T-helper 2 cell (primary cell): ENCODE results near the gene PRKN.
A peak's percentile ranks its signal among the peaks of the same experiment; 100 is the strongest.

Experiments used
- DNase-seq, 5 experiments: peaks; one replicate each; pipeline versions ENCODE4 v3.0.0 to v3.0.0-alpha.2; 2012 to 2022

PRKN gene

GRCh38 chr6:162222521-162222920, 505.0 kb downstream of the PRKN start:
- DNase-seq: no peak

DNA sequence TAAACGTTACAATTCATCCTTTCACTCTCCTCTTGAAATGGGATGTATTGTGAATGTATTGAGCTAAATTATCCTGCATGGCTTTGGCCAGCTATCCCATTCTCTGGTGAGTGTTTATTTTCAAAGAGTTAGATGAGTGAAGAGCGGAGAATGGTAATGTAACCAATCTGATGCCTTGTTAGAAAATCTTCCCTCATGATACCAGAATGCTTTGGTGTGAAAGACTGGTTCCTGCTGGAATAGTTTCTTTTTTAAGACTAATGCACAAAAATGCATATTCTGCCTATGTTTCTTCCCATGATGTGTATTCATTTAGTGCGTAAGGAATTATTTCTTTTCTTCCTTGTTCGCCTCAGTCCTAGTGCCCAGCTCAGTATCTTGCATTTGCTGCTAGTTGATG, 506.7 kb downstream of the PRKN start:
- DNase-seq: no peak

GRCh38 chr6:162219266-162219665, 508.3 kb downstream of the PRKN start:
- no peak for DNase-seq

DNA sequence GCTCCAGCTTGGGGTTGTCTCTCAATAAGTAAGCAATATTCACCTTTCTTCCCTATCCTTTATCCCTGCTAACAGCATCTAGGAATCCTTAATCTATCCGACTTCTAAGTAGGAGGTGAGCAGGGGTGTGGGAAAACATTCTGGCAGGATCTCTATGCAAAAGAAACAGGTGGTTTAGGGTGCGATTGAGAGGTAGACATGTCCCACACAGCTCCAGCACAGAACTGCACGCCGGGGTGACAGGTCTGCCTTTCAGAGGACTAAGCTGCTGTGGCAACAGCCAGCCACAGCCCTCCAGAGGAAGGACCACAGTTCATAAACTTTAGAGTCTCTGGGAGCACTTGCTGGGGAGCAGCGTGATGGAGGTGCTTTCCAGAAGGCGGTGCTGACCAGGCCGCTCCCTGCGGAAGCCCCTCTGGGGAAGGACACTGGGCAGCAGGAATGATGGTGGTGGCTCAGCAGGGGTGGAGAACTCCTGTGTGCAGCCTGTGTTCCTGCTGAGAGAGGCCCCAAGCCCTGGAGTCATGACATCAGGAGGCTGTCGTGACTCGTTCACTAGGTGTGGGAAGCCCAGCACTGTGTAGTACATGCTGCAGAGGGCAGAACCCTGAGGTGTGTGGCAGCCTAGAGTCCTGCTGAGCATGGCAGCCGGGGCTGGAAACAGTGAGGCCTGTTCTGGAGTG, 509.6 kb downstream of the PRKN start:
- no peak for DNase-seq

GRCh38 chr6:162217058-162217457, 510.5 kb downstream of the PRKN start:
- no peak for DNase-seq

GRCh38 chr6:162211777-162212176, 515.8 kb downstream of the PRKN start:
- DNase-seq: no peak

DNA sequence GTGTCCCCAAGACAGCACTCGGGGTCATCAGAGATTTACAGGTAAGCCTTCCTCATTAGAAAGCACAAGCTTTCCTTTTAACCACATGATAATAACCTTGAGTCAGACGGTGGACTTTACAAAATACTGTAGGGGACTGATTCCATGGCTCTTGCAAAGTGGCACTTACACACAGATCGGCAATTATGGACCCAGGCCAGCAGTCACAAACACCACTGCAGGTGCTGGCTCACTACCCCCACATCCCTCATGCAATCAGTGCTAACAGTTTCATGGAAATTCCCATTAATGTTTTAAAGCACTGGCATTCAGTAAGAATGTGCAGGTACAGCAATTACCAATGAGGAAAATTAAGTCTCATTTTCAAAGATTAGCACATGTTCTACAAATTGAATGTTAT, 516.5 kb downstream of the PRKN start:
- no peak for DNase-seq

DNA sequence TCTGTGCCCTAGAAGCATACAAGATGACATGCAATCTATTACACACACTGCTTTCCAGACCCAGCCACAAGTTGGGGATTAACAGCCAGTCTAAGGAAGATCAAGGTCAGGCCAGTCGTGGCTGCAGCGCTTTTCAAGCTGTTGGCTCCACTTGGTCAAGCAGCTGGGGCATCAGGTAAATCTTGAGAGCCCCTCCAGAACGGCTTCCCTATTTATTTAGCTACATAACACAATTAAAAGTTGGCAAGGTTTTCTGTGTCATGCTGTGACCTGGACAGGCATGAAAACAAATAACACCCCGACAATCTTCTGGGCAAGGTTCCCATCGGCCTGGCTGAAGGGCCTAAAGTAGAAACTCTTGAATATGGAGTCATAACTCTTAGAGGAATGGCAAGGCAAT, 524.3 kb downstream of the PRKN start:
- DNase-seq: no peak

DNA sequence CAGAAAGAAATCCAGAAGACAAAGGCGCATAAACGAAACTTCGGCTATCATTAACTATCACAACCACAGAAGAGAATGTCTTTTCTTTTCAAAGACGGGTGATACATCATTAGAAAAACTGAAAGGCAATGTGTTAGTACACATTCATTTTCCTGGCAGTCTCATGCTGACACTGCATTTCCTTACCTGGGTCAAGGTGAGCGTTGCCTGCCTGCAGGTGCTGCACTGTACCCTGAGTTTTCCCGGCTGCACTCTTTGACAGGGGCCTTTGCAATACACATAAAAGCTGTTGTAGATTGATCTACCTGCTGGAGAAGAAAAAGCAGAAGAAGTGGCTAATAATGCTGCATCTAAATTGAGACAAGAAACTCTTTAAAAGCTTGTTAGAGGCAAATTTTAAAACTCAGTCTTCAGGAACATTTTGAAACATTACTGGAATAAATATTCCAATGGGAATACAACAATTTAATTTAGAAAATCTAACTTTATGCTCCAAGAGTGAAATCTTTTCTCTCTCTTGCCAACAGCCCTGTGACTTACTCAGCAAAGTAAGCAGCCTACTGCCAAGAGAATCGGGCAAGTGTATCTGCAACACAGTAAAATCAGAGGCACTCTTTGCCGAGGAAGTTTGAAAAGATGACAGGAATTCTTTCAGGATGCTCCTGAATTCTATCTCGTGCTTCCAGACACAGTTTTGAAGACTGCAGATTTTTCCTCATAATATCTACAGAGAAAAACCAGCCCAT, 526.4 kb downstream of the PRKN start:
- no peak for DNase-seq

DNA sequence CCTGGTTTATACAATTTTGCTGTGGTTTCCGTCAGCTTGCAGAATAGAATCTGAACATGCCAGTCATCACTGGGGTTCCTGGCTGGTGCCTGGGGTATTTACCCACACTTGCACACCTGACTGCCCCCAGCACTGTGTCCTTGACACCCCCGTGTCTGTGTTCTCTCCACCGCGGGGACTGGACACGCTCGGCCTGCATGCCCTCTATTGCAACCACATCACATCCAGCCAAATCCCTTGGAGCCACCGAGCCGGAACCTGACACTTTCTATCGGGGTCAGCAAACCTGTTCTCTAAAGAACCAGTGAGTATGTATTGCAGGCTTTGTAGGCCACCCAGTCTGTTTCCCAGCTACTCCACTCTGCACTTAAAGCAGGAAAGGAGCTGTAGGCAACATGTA, 527.5 kb downstream of the PRKN start:
- no peak for DNase-seq

DNA sequence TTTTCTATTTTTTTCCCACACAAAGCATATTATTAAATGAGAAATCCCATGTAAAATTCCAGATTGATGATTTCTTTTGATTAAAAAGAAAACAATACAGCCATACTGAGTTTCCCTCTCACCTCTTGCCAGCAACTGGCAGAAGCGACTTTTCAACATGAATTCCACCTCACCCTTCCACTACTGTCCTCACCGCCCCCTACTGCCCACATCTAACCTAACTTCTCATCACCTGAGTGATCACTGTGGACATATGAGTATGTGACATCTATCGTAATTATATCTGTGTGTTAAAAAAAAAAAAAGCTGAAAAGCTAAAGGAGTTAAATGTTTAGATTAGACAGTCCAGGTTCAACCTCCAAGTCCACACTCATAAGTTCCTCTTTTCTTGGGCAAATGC, 528.6 kb downstream of the PRKN start:
- DNase-seq: no peak

- DNase-seq: no peak
These were observed 529.5 kb downstream of the PRKN start for GRCh38 chr6:162198076-162198475.

GRCh38 chr6:162195441-162195840, 532.1 kb downstream of the PRKN start:
- no peak for DNase-seq

GRCh38 chr6:162190981-162191380, 536.6 kb downstream of the PRKN start:
- no peak for DNase-seq

DNA sequence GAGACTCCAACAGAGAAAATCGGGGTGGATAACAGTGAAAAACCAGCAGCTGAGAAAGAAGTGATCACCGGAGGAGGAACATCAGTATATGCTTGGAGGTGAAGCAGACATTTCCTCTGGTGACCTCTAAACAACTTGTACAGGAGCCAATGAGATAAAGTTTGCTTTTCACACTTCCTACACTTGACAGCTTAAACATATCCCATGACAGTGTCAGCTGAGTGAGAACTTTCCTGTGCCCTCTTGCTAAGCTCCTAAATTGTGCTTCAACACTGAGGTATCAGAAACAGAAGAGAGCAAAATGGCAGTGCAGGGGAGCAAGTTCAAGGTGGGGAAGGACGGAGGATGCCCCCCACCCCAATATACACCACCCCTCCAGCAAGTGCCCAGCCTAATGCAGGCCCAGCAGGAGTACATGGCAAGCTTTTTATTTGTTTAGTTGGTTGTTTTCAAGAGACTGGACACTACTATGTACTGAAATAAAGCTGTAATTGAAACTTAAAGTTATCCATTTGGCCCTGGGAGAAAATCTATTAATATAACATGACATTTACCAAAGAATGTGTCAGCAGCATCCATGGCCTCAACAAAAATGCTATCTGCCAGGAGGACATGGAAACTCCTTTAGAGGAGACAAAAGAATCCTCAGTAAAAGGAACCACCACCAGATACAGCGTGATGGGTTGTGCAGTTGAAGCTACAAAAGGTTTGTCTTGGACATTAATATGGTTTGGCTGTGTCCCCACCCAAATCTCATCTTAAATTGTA, 540.2 kb downstream of the PRKN start:
- no peak for DNase-seq

DNA sequence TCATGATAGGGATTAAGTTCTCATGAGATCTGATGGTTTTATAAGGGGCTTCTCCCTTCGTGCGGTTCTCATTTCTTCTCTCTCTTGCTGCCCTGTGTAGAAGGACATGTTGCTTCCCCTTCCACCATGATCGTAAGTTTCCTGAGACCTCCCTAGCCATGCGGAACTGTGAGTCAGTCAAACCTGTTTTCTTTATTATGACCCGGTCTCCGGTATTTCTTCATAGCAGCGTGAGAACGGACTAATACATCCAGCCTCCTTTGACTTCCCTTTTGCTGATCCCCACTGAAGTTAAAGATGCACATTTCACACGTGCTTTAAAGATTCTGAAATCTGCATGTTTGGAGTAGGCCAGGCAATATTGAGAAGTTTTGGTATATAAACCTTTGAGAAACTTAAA, 543.1 kb downstream of the PRKN start:
- no peak for DNase-seq

- peak in 1 of 5 experiments; percentile 4 for DNase-seq
These were observed 545.7 kb downstream of the PRKN start for GRCh38 chr6:162181741-162182401.

GRCh38 chr6:162181111-162181510, 546.5 kb downstream of the PRKN start:
- DNase-seq: no peak

GRCh38 chr6:162179196-162179951, 548.2 kb downstream of the PRKN start:
- DNase-seq: no peak

DNA sequence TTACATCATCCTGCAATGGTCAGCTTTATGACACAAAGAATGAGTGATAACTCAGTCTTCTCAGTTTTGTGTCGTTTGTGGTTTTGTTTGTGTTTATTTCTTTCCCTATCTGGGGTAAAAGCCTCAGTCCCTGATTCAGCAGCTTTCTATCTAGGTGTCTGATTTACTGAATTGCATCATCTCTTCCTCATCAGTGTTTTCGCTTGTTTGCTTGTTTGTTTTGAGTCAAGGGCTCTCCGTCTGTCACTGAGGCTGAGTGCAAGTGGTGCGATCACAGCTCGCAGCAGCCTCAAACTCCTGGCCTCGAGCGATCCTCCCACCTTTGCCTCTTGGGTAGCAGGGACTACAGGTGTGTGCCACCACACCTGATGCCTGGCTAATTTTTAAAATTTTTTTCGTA, 548.9 kb downstream of the PRKN start:
- DNase-seq: no peak

- DNase-seq: no peak
These were observed 549.3 kb downstream of the PRKN start for GRCh38 chr6:162178266-162178665.

DNA sequence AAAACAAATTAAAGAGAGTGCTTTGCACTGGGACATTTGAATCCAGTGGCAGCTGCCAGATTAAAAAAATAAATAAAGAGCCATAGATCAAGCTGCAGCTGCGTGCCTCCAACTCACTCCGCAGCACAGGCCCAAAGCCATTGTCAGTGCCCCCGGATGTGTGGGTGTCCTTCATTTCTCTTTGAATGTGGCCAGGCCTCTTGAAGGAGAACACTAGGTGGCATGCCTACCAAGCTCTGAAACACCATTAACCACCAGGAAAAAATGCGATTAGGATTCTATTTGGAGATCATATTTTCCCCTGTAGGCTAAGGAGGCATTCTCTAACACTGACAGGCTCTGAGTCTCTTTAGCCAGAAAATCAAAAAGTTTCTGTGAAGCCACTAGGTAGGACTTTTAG, 549.8 kb downstream of the PRKN start:
- DNase-seq: no peak

DNA sequence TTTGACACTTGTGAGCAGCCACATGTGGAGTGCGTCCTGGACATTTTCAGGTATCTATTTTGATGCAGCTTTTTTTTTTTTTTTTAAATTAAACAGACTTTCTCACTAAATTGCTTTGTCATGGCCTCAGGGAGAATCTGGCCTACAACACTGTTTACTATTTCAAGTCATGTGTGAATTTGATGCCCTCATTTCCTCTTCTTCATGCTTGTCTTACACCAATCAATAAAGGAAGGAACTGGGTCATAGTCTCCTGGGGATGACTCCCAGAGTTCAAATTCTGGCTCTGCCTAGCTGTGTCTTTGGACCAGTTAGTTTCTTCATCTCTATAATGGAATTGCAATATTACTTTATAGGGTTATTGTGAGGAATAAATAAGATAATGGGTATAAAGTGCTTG, 554.1 kb downstream of the PRKN start:
- no peak for DNase-seq
